Head of caudate nucleus (tissue), 42 donors: ENCODE data around the gene BMX.
A peak's percentile ranks its signal among the peaks of the same experiment; 100 is the strongest.

Experiments used
- DNase-seq, 42 donors: peaks; one replicate each; pipeline versions ENCODE4 v3.0.0 to v3.0.0-alpha.2; 2020 to 2021; ENCODE audit warnings: mixed read lengths in 7 of 42
- intact Hi-C: fragments of 100-400 bp; cut with DNase I; formaldehyde crosslinking; loops from one replicate; pipeline ENCODE4 v1.15.0; 2022

BMX gene

DNA sequence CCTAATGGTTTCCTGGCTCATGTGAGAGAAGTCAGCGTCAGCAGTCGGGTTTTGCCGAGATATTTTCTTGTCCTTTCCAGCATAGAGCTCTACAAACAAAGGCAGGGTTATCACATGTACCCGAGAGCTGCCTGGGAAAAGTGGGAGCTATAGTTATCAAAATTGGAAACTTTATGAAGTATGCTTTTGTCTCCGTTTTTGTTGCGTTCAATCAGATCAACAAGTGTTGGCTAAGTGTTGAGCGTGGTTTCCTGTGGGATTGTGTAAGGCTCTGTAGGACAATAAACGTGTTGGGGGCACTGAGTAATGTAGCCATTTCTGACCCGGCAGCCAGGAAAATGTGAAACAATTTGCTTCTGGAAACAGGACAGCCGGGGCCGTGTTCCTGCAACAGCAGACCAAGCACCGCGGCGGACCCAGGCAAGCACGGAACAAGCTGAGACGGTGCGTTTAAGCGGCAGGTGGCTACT, at the start of gene BMX:
Gene BMX (plus strand): TSS at position 311 of the 470 bp plus-strand sequence. CDS start 7,547 bp downstream, outside the sequence.
- intact Hi-C loops, result no loop called here
- DNase-seq, result no peak

DNA sequence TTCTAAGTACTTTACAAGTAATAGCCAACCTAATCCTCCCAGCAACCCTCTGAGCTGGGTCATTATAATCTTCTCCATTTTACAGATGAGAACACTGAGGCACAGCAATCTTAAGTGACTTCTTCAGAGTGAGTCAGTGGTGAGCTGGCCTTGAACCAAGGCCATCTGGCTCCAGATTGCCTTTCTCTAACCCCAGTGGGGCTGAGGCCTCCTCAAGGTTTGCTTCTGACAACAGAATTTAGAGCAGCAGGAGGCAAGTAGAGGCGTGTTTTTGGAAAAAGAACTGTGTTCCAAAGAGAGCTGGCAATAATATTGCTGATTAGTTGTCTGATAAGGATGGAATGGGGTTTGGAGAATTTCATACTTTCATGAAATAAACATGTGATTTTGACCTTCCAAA, 48.7 kb upstream of the BMX start:
- DNase-seq, result no peak
- intact Hi-C loops, result no loop called here

DNA sequence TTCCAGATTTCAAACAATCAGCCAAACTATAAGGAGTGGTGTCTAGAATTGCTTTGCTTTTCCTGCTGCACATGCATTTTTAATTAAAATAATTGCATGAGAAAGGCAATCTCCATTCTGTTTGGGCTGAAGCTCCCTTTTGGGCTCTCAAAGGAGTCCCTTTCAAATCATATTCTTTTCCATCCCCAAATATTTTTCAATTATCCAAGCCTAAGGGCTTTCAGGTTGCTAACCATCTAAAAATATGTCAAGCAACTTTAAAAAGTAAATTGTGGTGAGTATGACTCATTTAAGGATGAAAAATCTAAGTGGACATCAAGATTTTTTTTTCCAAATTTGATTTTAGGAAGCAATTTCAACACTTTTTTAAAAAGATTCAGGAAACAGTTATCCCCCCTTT, 35.9 kb upstream of the BMX start:
- intact Hi-C loops, result loop anchor here (10.0 kb wide), 2 partner anchors 110 to 160 kb away; no protein-coding TSS in a partner anchor
- DNase-seq, result no peak

DNA sequence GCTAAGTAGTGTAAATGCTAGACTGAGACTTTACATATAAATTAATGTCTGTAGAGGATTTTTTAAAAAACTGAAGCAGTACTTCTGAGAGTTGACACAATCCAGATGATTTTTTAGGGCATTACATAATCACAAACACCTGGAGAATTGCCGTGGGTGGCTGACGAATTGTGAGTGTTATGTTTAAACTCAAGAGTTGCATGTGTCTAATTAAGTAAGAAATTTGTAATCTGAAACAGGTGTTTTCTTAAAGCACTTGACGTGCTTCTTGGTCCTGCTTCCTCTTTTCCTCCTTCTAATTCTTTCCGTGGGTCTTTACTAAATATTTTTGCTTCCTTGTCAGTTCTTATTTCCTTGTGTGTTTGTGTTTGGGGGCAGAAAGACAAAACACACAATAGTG, 35.3 kb upstream of the BMX start:
- intact Hi-C loops, result loop anchor here (10.0 kb wide), 2 partner anchors 111 to 161 kb away; no protein-coding TSS in a partner anchor
- no peak for DNase-seq

DNA sequence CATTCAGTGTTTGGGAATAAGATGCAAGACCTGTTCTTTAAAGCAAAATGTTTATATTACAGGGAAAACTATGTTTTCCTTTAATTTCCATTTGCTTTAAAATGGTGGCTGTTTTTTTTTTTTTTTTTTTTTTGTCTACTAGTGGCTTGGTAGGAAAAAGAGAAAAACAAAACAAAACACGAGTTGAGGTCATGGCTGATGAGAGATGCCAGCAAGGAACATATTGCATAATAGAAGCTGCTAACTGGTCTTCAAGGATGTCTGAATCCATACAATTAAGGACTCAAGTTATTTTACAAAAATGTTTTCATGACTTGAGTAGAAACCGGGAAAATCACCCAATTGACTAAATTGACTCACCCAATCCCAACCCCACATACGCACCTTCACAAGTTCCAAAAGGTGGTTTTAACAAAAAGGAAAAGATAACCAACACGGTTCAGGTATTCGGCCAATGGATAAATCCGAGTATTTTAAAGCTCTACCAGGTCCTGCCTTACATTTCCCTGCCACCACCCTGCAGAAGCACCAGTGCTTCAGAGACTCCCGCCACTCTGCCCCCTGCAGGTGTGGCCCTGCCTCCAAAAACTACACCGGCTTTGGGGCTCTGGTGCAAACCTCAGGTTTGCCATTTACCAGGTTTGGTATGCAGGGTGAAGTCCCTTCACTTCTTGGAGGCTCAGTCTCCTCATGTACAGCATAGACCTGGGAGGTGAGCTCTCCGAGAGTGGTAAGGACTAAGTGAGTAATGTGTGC, 34.5 kb upstream of the BMX start:
- intact Hi-C loops, result loop anchor here (10.0 kb wide), 2 partner anchors 111 to 161 kb away; no protein-coding TSS in a partner anchor
- no peak for DNase-seq

DNA sequence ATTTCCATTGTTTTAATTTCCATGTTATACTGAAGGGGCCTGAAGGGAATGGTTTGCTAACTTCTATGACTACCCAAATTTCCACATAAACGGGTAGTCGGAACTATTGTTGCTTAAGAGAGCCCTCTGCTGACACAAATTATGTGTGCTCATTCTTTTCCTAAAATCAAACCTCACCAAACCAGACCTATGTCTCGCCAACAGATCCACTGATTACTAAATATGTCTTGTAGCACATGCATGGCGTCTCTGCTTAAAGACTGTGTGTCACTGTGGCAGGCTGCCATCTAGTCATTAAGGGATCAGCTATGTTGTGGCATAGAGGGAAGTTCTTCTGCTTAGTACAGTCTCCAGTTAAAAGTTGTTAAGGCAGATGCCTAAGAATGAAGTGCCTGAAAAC, 32.6 kb upstream of the BMX start:
- peak in 4 of 42 donors; percentile 1 to 33 (median 23) for DNase-seq
- intact Hi-C loops, result loop anchor here (10.0 kb wide), 2 partner anchors 113 to 163 kb away; no protein-coding TSS in a partner anchor

DNA sequence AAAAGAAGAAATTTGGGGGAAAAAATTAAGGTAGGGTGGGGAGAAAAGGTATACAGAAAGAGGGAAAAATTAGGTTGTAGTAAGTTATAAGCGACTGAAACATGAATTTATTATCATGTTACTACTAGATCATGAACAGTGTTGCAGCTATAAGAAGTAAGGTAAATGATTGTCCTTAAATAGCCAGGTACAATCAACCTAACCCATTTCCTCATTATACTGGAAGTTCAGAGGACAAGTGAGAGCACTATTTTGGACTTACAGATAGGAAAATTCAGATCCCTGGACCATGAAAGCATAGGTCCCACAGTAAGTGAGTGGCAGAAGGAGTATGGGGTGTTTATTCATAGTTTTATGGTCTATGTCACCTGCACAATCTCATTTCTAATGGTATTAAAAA, 31.0 kb upstream of the BMX start:
- DNase-seq, result no peak
- intact Hi-C loops, result loop anchor here (10.0 kb wide), 2 partner anchors 115 to 165 kb away; no protein-coding TSS in a partner anchor

DNA sequence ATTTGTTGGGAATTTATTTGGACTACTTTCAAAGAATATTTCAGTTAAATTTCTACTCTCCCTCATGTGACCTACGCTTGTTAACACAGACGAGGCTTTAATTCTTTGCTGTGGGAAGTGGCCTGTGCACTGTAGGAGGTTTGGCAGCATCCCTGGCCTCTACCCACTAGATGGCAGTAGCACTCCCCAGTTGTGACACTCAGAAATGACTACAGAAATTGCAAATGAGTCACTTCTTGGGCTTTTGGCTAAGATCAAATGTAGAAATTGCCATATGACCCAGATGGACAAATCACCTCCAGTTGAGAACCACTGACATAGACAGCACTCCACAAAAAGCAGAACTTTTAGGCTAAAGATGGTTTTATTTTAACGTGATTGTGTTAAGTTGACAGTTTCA, 29.6 kb upstream of the BMX start:
- intact Hi-C loops, result no loop called here
- peak in 41 of 42 donors; percentile 10 to 84 (median 63) for DNase-seq

DNA sequence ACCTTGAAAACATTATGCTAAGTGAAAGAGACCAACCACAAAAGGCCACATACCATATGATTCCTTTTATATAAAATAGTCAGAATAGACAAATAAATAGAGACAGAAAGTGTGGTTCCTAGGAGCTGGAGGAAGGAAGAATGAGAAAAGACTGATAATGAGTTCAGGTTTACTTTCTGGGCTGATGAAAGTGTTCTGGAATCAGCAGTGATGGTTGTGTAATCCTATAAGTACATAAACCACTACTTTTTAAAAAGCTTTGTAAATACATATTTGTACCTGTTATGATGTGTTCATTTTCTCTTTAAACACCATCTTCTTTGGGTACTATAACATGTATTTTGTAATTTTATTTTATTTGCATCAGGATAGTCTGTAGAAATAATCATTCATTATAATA, 28.1 kb upstream of the BMX start:
- intact Hi-C loops, result no loop called here
- no peak for DNase-seq

DNA sequence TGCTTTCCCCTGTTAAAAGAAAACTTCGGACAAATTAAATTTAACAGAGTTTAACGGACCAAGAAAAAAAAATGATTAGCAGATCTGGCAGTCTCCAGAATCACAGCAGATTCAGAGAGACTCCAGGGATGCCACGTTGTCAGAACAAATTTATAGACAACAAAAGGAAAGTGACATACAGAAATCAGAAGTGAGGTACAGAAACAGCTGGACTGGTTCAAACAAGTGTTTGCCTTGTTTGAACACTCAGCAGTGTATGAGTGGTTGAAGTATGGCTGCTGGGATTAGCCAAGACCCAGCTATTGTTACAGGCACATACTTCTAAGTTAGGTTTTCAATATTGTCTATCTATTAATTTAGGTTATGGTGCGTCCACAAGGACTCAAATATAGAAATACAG, 26.6 kb upstream of the BMX start:
- intact Hi-C loops, result no loop called here
- DNase-seq, result no peak

DNA sequence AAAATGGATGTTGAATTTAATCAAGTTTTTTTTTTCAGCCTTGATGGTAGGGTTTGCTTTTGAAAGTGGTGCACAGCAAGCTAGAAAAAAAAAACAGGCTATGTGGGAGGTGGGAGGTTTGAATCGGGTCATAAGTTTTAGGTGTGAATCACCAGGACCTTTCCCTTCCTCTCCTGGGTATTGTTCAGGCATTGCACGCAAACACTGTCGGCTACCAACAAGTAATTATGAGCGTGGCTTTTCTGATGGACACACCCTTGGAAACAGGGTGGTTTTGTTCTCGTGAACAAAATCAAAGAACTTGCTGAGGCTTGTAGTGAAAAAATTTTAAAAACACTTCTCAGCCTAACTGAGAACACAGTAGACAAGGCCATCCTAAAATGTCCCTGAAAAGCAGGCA, 25.6 kb upstream of the BMX start:
- DNase-seq, result no peak
- intact Hi-C loops, result no loop called here

DNA sequence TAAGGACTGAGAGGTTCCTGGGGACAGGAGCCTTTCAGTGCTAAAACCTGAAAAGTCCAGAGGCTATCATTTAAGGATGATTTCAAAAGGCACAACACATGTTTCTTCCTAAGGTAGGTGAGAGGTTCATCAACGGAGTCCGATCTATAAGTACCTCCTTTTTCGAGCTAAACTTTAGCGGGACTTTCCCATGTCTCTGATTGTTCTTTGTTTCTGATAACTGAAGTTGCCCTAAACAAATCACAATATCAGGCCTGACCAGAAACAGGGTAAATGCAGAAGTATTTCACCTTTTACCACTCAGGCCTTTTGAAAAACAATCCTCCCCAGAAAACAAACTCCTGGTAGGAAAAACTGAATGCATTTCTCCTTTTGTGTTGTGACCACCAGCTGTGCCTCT, 25.1 kb upstream of the BMX start:
- DNase-seq, result no peak

DNA sequence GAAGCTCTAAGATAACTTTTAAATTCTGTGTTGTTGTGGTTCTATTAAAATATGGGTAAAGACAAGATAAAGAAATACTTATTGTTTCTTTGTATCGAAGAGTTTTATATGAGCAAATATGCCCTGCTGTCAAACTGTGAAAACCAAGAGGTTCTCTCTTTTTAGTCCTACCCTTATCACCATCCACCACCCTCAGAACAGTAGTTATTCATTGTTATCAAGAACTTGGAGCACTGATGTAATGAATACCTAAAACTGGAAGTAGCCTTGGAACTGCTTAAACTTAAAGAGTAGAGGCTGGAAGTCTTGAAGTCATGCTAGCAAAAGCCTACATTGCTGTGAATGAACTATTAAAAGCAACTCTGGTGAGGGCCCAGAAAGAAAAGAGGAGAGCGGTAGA, 16.7 kb upstream of the BMX start:
- intact Hi-C loops, result no loop called here
- DNase-seq, result no peak

More for the DNA sequence above, 25.1 kb upstream of the BMX start:
- intact Hi-C loops, result no loop called here

DNA sequence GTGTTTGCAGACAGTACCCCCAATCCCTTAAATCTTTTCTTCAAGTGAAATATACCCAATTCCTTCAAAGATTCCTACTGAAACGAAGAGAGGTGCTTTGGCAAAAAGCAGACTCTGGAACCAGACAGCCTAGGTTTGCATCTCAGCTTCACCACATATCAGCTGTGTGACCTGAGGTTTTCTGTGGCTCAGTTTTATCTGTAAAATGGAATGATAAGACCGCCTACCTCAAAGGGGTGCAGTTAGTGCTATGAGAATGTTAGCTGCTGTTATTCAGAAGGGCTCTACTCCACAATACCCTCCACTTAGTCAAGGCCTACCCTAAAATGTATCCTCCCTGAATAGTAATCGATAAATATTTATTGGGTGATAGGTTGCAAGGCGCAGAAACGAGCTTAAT, 8.1 kb upstream of the BMX start:
- intact Hi-C loops, result no loop called here
- DNase-seq, result no peak

DNA sequence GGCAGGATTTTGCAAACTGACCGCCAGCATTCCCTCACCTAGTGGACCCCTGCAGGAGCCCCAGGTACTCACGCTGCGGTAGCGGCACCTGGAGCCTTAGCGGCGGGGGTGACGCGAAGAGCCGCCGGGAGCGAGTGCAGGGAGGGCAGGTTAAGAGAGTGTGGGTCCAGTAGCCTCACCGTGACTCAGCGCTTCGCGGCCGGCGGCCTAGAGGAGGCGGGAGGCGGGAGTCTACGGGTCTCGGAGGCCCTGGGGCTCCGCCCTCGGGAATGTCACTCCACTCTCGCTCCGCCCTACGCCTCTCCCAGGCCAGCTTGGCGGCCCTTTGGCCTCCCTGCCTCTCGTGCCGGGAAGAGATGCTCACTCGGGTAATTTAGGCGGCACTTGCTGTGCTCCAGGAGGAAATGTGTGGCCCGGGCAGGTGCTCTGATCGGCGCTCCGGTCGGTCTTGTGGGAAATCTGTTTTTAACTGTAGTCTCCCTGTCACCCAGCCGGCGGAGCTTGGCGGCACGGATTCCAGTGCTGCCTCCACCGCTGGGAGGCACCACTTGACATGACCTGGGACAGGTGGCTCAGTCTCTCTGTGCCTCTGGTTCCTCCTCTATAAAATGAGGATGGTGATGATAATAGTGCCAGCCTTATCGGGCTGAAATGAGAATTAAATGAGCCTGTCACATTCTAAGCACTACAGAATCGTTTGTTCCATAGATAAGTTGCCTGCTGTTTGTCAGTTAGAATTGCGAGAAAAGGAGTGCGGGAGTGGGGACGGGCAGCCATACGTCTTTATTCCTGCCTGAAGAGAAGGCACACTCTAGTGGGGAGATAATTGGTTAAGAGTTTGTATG, 7.3 kb upstream of the BMX start, which contains the start of gene PIR:
Gene PIR (minus strand): TSS at position 216 of the 845 bp plus-strand sequence. CDS start 2,076 bp downstream, outside the sequence.
- intact Hi-C loops, result no loop called here
- peak; percentile 69 to 95 (median 86) for DNase-seq

DNA sequence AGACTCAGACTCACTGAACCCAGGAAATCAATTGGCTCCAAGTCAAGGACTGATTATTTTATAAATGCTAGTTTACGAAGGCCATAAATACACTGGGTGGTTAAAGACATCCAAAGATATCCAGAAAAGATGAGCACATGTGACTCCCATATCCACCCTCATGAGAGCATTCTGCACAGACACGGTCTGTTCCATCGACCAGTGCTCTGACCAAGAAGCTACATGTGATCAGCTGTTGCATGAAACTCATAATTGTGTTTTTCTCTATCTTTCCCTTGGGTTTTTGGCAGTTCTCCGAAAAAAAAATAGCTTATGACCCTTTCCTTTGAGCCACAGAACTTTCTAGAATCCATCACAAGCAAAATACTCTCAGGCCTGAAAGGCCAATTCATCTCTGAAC, 4.8 kb upstream of the BMX start:
- intact Hi-C loops, result no loop called here
- DNase-seq, result no peak

DNA sequence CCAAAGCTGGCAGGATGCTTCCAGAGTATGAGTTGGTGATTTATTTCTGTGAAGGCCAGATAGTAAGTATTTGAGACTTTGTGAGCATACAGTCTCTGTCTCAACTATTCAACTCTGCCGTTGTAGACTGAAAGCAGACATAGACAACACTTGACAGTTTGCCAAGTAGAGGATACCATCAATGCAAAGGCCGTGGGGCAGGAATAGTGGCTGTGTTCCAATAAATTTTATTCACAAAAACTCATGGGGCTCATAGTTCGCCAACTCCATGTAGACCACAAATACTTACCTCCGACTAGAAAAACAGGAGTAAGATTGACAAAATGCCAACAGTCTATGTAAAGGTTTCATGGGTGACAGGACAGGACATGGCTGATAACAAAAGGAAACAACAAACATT, 3.8 kb upstream of the BMX start:
- intact Hi-C loops, result no loop called here
- no peak for DNase-seq

DNA sequence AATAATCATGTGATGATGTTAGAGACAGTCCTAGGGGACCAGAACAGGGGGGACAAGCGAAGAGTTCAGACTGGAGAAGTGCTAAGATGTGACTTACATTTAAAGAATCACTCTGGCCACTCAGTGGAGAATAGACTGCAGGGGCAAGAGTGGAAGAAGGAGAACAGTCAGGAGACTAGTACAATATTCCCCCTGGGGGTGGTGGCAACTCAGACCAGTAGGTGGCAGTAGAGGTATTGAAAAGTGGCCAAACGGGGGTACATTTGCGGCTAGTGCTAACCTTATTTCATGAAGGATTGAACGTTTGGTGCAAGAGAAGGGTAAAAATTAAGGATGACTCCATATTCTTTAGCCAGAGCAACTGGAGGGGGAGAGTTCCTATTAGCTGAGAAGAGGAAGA, 2.7 kb upstream of the BMX start:
- DNase-seq, result peak in 38 of 42 donors; percentile 10 to 79 (median 46)
- intact Hi-C loops, result no loop called here

DNA sequence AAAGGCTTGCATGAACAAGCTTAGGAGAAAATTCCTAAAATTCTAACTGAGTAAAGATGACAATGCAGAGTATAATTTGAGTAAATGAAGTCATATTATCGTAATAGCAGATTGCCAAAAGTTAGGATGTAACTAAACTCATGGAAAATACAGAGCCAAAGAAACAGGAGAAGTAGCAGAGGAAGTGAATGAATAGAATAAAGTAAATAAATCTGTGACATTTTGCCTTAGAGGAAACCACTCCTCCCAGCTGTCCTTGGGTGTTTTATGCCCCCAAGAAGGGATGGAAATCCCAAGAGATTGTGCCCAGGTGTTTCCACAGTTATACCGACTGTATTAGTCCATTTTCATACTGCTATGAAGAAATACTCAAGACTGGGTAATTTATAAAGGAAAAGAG, 1.9 kb upstream of the BMX start:
- intact Hi-C loops, result no loop called here
- no peak for DNase-seq

DNA sequence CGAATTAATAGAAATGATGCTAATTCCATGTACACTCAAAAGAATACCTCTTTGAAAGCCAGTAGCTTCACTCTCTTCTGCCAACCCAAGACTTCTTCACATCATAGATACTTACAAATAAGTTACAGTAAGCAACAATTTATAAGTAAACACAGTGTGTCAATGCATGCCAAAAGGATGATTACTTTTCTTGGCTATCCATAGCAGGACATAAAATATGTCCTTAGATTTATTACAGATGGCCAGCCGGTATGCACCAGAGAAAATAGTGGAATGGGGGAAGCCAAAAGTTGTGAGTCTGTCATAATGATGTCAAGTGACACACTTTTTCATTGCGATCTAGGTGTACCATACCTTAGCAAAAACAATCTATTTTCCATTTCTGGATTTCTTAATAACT, 631 bp upstream of the BMX start:
- intact Hi-C loops, result no loop called here

More for the DNA sequence above, 631 bp upstream of the BMX start:
- no peak for DNase-seq
